Karpas-422 (cell line): ENCODE data around the gene VPS37D. TPM values are rescaled to one million over a fixed set of nuclear protein-coding genes. Genes with fewer than 3 reads are reported as not detected.
"Not testable (repeated sequence)": the region's sequence is repeated elsewhere in the genome, so short reads cannot be mapped to it uniquely, and the experiment has no call there.

Experiments used
- DNase-seq: peaks from one replicate; pipeline ENCODE4 v3.0.0-alpha.2; 2015
- H2AFZ ChIP-seq: fragments of 200-600 bp; sonication (generic); 2 replicates; pipeline ENCODE4 v1.6.1; 2014; ENCODE audit warnings: antibody characterized with exemption, low read length, mixed read lengths
- H3K27ac ChIP-seq: fragments of 200-600 bp; sonication (generic); 2 replicates; pipeline ENCODE4 v1.5.1; 2014; ENCODE audit warnings: mild to moderate bottlenecking, low read length, moderate library complexity
- H3K27me3 ChIP-seq: fragments of 200-600 bp; sonication (generic); 2 replicates; pipeline ENCODE4 v1.6.1; 2014; ENCODE audit warnings: low read length, mixed read lengths
- H3K36me3 ChIP-seq: fragments of 200-600 bp; sonication (generic); 2 replicates; pipeline ENCODE4 v1.6.1; 2014; ENCODE audit warnings: low read length, mixed read lengths; ENCODE audit not compliant: insufficient read depth
- H3K4me1 ChIP-seq: fragments of 200-600 bp; sonication (generic); 2 replicates; pipeline ENCODE4 v1.6.1; 2014; ENCODE audit warnings: mild to moderate bottlenecking, low read length, mixed read lengths
- H3K4me2 ChIP-seq: fragments of 200-600 bp; sonication (generic); 2 replicates; pipeline ENCODE4 v1.6.1; 2014; ENCODE audit warnings: low read length, low read depth, mild to moderate bottlenecking; ENCODE audit not compliant: poor library complexity, severe bottlenecking
- H3K4me3 ChIP-seq: fragments of 200-600 bp; sonication (generic); 2 replicates; pipeline ENCODE4 v1.5.1; 2014; ENCODE audit warnings: mild to moderate bottlenecking, antibody characterized with exemption, low read length, mixed read lengths
- H3K79me2 ChIP-seq: fragments of 200-600 bp; sonication (generic); 2 replicates; pipeline ENCODE4 v1.6.1; 2014; ENCODE audit warnings: mild to moderate bottlenecking, low read length, mixed read lengths
- H3K9ac ChIP-seq: fragments of 200-600 bp; sonication (generic); 2 replicates; pipeline ENCODE4 v1.6.0; 2014; ENCODE audit warnings: low read length
- H3K9me2 ChIP-seq: fragments of 200-600 bp; sonication (generic), shearing (Covaris generic); replicated peaks from 2 replicates; pipeline ENCODE4 v1.6.0; 2014; ENCODE audit warnings: mild to moderate bottlenecking, low read length, moderate library complexity; ENCODE audit not compliant: insufficient read depth
- H3K9me3 ChIP-seq: fragments of 300-700, 200-600 bp; sonication (generic); 2 replicates; pipeline ENCODE4 v1.6.1; 2014; ENCODE audit warnings: low read length, mixed read lengths
- H4K20me1 ChIP-seq: fragments of 200-600 bp; sonication (generic); 2 replicates; pipeline ENCODE4 v1.6.1; 2014; ENCODE audit warnings: mild to moderate bottlenecking, antibody characterized with exemption, low read length, low read depth; ENCODE audit not compliant: insufficient read depth
- total RNA-seq: library from RNA; depleted of rRNA; stranded (reverse); fragments of >200 nt; shearing (Covaris generic); gene quantifications from 2 replicates; pipeline ENCODE4 v1.2.3, GENCODE V29; 2014; ENCODE audit warnings: low replicate concordance; rRNA removed

The VPS37D gene
- total RNA-seq: not detected in 2 replicates

DNA sequence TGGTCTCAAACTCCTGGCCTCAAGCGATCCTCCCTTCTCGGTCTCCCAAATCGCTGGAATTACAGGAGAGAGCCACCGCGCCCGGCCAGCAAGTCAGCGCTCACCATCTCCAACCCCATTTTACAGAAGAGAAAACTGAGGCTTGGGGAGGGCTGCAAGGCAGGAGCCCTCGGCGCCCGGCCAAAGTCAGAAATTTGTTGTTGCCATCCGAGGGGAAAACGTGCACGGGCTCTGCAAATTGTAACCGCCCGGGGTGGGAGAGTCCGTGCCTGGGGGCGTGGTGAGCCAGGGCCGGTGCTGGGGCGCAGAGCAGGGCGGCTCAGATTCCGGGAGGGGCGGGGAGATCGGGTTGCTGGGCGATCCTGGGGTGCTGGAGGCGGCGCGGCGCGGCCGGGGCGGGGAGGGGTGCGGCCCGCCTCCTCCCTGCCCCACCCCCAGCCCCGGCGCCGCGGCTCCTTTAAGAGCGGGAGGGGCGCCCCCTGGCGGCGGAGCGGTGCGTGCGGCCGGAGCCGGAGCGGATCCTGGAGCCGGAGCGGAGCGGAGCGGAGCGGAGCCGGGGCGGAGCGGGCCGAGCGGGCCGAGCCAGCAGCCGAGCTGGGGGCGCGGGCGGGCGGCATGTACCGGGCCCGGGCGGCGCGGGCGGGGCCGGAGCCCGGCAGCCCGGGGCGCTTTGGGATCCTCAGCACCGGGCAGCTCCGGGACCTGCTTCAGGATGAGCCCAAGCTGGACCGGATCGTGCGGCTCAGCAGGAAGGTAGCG lies at the start of gene VPS37D:
Gene VPS37D, plus strand, starts transcription at position 488 of the 759 bp plus-strand sequence. Its CDS starts 128 bp downstream, at position 616.
- no peaks in the 10 kb centered on the region for H3K79me2 ChIP-seq
- no peaks in the 10 kb centered on the region for H3K9me3 ChIP-seq
- H2AFZ ChIP-seq: no peak within 1 kb of the TSS
- no peak within 1 kb of the TSS for H3K4me3 ChIP-seq
- no peak within 1 kb of the TSS for H3K27ac ChIP-seq
- H3K27me3 ChIP-seq: no peaks in the 10 kb centered on the region
- peak within 1 kb of the TSS; percentile 44 for H3K4me2 ChIP-seq
- no peaks in the 10 kb centered on the region for H3K36me3 ChIP-seq
- H3K9me2 ChIP-seq: no peaks in the 10 kb centered on the region
- H3K4me1 ChIP-seq: peaks cover 2% of the 10 kb centered on the region; the same call in 1 of the 2 replicates
- no peak within 1 kb of the TSS for H3K9ac ChIP-seq
- no peaks in the 10 kb centered on the region for H4K20me1 ChIP-seq
- peak; percentile 97 for DNase-seq

DNA sequence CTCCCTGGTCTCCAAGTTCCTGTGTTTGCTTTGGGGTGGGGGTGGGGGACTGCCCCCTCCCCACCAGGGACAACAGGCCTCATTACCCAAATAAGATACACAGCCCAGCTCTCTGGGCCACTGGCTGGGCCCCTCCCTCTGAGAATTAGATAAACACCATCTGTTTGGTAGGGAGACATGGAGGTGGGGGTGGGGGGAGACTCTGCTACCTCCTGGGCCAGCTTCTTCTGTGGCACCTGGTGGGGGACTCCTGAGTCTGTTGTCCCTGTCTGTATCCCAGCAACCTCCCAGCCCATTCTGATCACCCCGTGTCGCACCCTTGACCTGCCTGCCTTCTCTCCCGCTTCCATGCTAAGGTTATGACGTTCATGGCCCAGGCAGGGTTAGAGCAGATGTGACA lies 49.1 kb upstream of the VPS37D start:
- Histone ChIP-seq H3K4me3 (no peak overlapping the region), H3K27ac (no peak overlapping the region), H2AFZ (no peak overlapping the region), H3K9ac (no peak overlapping the region), H3K4me2 (no peak overlapping the region), H3K27me3 (no peaks in the 10 kb centered on the region), H3K9me2 (no peaks in the 10 kb centered on the region), H3K36me3 (no peaks in the 10 kb centered on the region), H3K9me3 (no peaks in the 10 kb centered on the region), H4K20me1 (no peaks in the 10 kb centered on the region), H3K79me2 (no peaks in the 10 kb centered on the region), H3K4me1 (no peaks in the 10 kb centered on the region)
- DNase-seq: no peak

DNA sequence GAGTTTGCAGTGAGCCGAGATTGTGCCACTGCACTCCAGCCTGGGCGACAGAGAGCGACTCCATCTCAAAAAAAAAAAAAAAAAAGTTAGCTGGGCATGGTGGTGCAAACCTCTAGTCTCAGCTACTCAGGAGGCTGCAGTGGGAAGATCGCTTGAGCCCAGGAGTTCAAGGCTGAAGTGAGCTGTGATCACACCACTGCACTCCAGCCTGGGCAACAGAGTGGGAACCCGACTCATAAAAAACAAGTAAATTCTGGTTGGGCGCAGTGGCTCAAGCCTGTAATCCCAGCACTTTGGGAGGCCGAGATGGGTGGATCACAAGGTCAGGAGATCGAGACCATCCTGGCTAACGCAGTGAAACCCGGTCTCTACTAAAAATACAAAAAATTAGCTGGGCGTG lies 48.2 kb upstream of the VPS37D start:
- not testable (repeated sequence) for H3K27me3 ChIP-seq

GRCh38 chr7:73621168-73622063 lies 46.2 kb upstream of the VPS37D start:
- Histone ChIP-seq H4K20me1 (no peaks in the 10 kb centered on the region), H3K4me1 (no peaks in the 10 kb centered on the region), H3K4me2 (no peak overlapping the region), H2AFZ (no peak overlapping the region), H3K79me2 (no peaks in the 10 kb centered on the region), H3K9me2 (no peaks in the 10 kb centered on the region), H3K4me3 (no peak overlapping the region), H3K27ac (no peak overlapping the region), H3K9ac (no peak overlapping the region), H3K9me3 (no peaks in the 10 kb centered on the region), H3K27me3 (no peaks in the 10 kb centered on the region), H3K36me3 (no peaks in the 10 kb centered on the region)
- no peak for DNase-seq

More for the DNA sequence above, 48.2 kb upstream of the VPS37D start:
- H3K4me1 ChIP-seq, H4K20me1 ChIP-seq, H3K79me2 ChIP-seq, H3K4me2 ChIP-seq, H3K9me2 ChIP-seq, H3K4me3 ChIP-seq, H3K36me3 ChIP-seq, H3K9me3 ChIP-seq, H3K9ac ChIP-seq, H3K27ac ChIP-seq, H2AFZ ChIP-seq, DNase-seq: not testable (repeated sequence)

DNA sequence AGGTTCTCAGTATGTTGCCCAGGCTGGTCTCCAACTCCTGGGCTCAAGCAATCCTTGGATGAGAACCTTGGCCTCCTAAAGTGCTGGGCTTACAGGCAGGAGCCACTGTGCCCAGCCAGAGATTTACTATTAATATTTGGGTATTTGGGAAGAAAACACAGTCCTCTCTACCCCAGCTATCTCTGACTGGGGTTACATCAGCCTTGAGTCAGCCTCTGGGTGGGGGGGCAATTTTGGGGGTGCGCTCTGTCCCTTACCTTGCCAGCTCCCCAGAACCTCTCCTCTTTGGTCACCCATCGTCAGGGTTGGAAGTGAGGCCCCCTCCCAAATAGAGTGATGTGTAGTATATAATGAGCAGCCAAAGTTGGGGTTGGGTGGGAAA lies 45.1 kb upstream of the VPS37D start:
- Histone ChIP-seq H3K27me3 (no peaks in the 10 kb centered on the region), H3K9me3 (no peaks in the 10 kb centered on the region), H3K9ac (no peak overlapping the region), H3K4me3 (no peak overlapping the region), H3K4me1 (no peaks in the 10 kb centered on the region), H3K9me2 (no peaks in the 10 kb centered on the region), H3K79me2 (no peaks in the 10 kb centered on the region), H3K27ac (no peak overlapping the region), H4K20me1 (no peaks in the 10 kb centered on the region), H2AFZ (no peak overlapping the region), H3K4me2 (no peak overlapping the region), H3K36me3 (no peaks in the 10 kb centered on the region)
- DNase-seq: no peak

DNA sequence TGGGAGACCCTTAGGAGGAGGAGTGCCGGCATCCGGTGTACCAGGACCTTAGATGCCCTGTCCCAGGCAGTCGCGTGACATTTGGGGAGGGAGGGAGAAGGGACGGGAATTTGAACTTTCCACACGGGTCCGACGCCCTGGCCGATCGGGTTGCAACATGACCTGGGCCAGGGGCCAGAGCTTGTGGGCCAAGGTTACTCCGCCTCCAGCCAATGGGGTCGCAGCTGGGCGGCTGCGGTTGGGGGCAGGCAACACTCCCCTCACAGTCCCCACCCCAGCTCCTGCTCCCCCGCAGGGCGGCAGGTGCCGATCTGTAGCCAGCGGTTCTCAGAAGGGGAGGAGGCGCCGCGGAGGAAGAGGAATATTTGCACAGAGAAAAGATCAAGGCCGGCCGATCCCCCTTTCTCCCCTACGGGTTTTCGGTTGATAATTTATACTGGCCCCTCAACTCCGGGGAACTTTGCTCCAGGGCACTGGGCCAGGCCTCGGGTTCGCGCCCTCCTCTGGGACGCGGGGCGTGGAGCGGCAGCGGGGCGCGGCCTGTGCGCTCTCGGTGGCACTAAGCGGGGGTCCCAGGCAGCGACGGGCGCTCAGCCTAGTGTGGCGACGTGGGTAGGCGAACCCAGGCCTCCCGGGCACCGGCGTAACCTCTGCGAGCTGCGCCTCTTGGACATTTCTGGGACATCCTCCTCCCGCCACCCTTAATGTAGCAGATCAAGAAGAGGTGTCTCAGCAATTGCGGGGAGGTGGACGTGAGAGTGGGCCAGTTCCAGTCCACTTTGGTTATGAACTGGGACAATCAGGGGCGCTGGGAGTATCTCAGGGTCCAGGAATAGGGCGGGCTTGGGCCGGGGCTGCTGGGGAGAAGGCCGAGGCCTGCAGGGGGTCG lies 44.5 kb upstream of the VPS37D start:
- Histone ChIP-seq H3K4me3 (no peak overlapping the region), H3K27me3 (no peaks in the 10 kb centered on the region)

DNA sequence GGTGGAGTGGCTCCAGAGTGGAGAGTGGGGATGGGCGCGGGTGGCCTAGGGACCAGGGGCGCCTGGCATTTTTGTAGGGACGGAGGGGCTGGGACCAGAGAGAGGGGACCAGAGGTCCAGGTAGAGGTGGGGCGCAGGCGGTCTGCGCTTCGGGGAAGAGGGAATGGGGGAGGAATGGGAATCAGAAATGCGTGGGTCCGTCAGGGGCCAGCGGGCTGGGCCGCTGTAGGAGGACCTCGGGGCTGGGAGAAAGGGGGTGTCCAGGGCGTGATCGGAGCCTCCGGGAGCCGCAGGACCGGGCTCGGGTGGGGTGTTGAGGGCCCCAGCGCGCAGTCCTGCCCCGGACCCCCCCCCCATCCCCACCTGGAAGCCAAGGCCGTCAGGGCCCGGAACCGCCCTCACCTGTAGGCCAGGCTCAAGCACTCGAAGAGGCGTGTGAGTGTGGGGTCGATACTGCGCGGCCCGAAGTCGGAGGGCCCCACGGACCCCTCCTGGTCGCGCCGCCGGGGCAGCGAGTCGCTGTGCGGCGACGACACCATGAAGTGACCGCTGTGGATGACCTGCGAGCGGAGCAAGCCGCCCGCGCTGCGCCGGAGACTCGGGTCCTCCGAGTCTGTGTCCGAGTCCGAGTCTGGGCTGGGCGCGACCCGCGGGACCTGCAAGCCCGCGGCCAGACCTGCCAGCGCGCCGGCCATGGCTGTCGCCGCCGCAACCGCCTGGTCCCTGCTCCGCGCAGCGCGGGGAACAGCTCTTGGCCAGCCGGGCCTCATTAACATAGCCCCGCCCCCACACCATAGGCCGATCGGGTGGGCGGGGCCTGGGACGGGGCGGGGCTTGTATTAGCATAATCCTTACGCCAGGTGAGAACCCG lies 43.6 kb upstream of the VPS37D start, which contains the start of gene MLXIPL:
Gene MLXIPL, minus strand, starts transcription at position 725 of the 871 bp plus-strand sequence. Its CDS starts 30 bp downstream, at position 695.
- no peaks in the 10 kb centered on the region for H3K79me2 ChIP-seq
- no peaks in the 10 kb centered on the region for H3K9me2 ChIP-seq
- no peaks in the 10 kb centered on the region for H3K9me3 ChIP-seq
- peak; percentile 52 for DNase-seq
- no peak within 1 kb of the TSS for H3K9ac ChIP-seq
- H3K27me3 ChIP-seq: no peaks in the 10 kb centered on the region
- no peaks in the 10 kb centered on the region for H3K4me1 ChIP-seq
- H3K4me2 ChIP-seq: no peak within 1 kb of the TSS
- no peak within 1 kb of the TSS for H3K4me3 ChIP-seq
- H2AFZ ChIP-seq: no peak within 1 kb of the TSS
- H4K20me1 ChIP-seq: no peaks in the 10 kb centered on the region
- no peak within 1 kb of the TSS for H3K27ac ChIP-seq
- H3K36me3 ChIP-seq: no peaks in the 10 kb centered on the region

More for the DNA sequence above, 44.5 kb upstream of the VPS37D start:
- H3K9ac ChIP-seq: no peak overlapping the region
- H3K27ac ChIP-seq: no peak overlapping the region
- no peaks in the 10 kb centered on the region for H3K9me3 ChIP-seq
- no peaks in the 10 kb centered on the region for H4K20me1 ChIP-seq
- H3K4me2 ChIP-seq: no peak overlapping the region
- no peaks in the 10 kb centered on the region for H3K4me1 ChIP-seq
- no peak for DNase-seq
- H3K79me2 ChIP-seq: no peaks in the 10 kb centered on the region
- no peak overlapping the region for H2AFZ ChIP-seq
- no peaks in the 10 kb centered on the region for H3K9me2 ChIP-seq
- H3K36me3 ChIP-seq: no peaks in the 10 kb centered on the region
